SK-N-SH (cell line): ENCODE results near the gene GAS2L1. TPM values are rescaled to one million over a fixed set of nuclear protein-coding genes. Genes with fewer than 3 reads are reported as not detected.

Source experiments
- CTCF ChIA-PET: fragments of 300-600, 350-600 bp; formaldehyde crosslinking; extraction: SDS; loops from one replicate; lab custom pipeline; 2021; lab: Yijun Ruan, JAX
- POLR2A ChIA-PET: fragments of 350-600 bp; sonication (Branson Sonifier 250); formaldehyde crosslinking; extraction: SDS; loops from one replicate; lab custom pipeline; 2020; ENCODE audit warnings: antibody characterized with exemption, inconsistent platforms; lab: Yijun Ruan, JAX
- DNase-seq: peaks from one replicate; pipeline ENCODE4 v3.0.0; 2012
- H2AFZ ChIP-seq: fragments of 200-600 bp; sonication (generic); 2 replicates; pipeline ENCODE4 v1.8.1; 2016; ENCODE audit warnings: antibody characterized with exemption, mild to moderate bottlenecking, low read depth
- H3F3A ChIP-seq: fragments of 200-600 bp; sonication (generic); replicated peaks from 2 replicates; pipeline ENCODE3; 2016; ENCODE audit warnings: antibody characterized with exemption, mild to moderate bottlenecking; ENCODE audit not compliant: insufficient read depth
- H3K27ac ChIP-seq, 2 experiments: fragments of 200-500 bp in 1 of 2; fragments of 200-600 bp in 1 of 2; sonication (Bioruptor generic) in 1 of 2; sonication (generic), shearing (Covaris generic) in 1 of 2; 2 replicates each; pipeline versions ENCODE4 v1.5.1 to v1.6.1; 2014 to 2016; ENCODE audit warnings: low read depth in 2 of 2, inconsistent platforms in 1 of 2, low read length in 1 of 2, mild to moderate bottlenecking in 1 of 2, mixed read lengths in 1 of 2
- H3K27me3 ChIP-seq: fragments of 200-600 bp; sonication (generic), shearing (Covaris generic); 2 replicates; pipeline ENCODE4 v1.6.1; 2016; ENCODE audit warnings: mixed run types; ENCODE audit not compliant: insufficient read depth
- H3K36me3 ChIP-seq, 2 experiments: fragments of 200-500 bp in 1 of 2; fragments of 200-600 bp in 1 of 2; sonication (Bioruptor generic) in 1 of 2; sonication (generic) in 1 of 2; replicated peaks in 1 of 2; 2 replicates each; pipeline versions ENCODE3 to v1.5.1; 2014 to 2016; ENCODE audit warnings: low read length in 1 of 2, mild to moderate bottlenecking in 1 of 2; ENCODE audit not compliant: insufficient read depth in 2 of 2, control insufficient read depth in 1 of 2
- H3K4me1 ChIP-seq, 2 experiments: fragments of 200-500 bp in 1 of 2; fragments of 200-600 bp in 1 of 2; sonication (Bioruptor generic) in 1 of 2; sonication (generic), shearing (Covaris generic) in 1 of 2; 2 replicates each; pipeline versions ENCODE4 v1.5.1 to v1.6.1; 2014 to 2016; ENCODE audit warnings: low read depth in 1 of 2, low read length in 1 of 2, mixed run types in 1 of 2; ENCODE audit not compliant: insufficient read depth in 2 of 2, control insufficient read depth in 1 of 2
- H3K4me2 ChIP-seq: fragments of 200-600 bp; sonication (generic), shearing (Covaris generic); 2 replicates; pipeline ENCODE4 v1.6.1; 2017; ENCODE audit warnings: mixed run types
- H3K4me3 ChIP-seq, 2 experiments: fragments of 200-500 bp in 1 of 2; fragments of 200-600 bp in 1 of 2; sonication (Bioruptor generic) in 1 of 2; sonication (generic), shearing (Covaris generic) in 1 of 2; 2 replicates each; pipeline versions ENCODE4 v1.5.1 to v1.8.1; 2014 to 2016; ENCODE audit warnings: low read depth in 2 of 2, inconsistent platforms in 1 of 2, low read length in 1 of 2, mild to moderate bottlenecking in 1 of 2, mixed read lengths in 1 of 2, moderate library complexity in 1 of 2
- H3K79me2 ChIP-seq: fragments of 200-600 bp; sonication (generic); 2 replicates; pipeline ENCODE4 v1.8.1; 2017; ENCODE audit warnings: mild to moderate bottlenecking; ENCODE audit not compliant: insufficient read depth
- H3K9ac ChIP-seq: fragments of 200-600 bp; sonication (generic); 2 replicates; pipeline ENCODE4 v1.6.1; 2017; ENCODE audit warnings: mixed run types
- H3K9me2 ChIP-seq: fragments of 200-600 bp; sonication (generic); 2 replicates; pipeline ENCODE4 v1.6.1; 2017; ENCODE audit warnings: mixed run types
- H3K9me3 ChIP-seq: fragments of 200-600 bp; sonication (generic); 2 replicates; pipeline ENCODE4 v1.6.1; 2017; ENCODE audit warnings: mixed run types, mild to moderate bottlenecking, moderate library complexity
- H4K20me1 ChIP-seq: fragments of 200-600 bp; sonication (generic); 2 replicates; pipeline ENCODE4 v1.6.1; 2017; ENCODE audit warnings: mild to moderate bottlenecking, mixed run types; ENCODE audit not compliant: insufficient read depth
- CHD2 ChIP-seq: fragments of 150-350 bp; IDR thresholded peaks from 2 replicates; pipeline ENCODE4 v1.6.1; 2018; ENCODE audit warnings: low read length; ENCODE audit not compliant: partially characterized antibody
- CTCF ChIP-seq: fragments of 200-600 bp; sonication (generic); IDR thresholded peaks from 2 replicates; pipeline ENCODE4 v1.6.1; 2017; ENCODE audit warnings: antibody characterized with exemption, mild to moderate bottlenecking, moderate library complexity
- ELF1 ChIP-seq: IDR thresholded peaks from 2 replicates; pipeline ENCODE4 v1.4.0; 2012
- FOSL2 ChIP-seq: IDR thresholded peaks from 2 replicates; pipeline ENCODE4 v1.4.0; 2012; ENCODE audit warnings: low read depth, mild to moderate bottlenecking, moderate library complexity, borderline replicate concordance
- FOXM1 ChIP-seq: IDR thresholded peaks from 2 replicates; pipeline ENCODE4 v1.4.0; 2012; ENCODE audit warnings: low read depth, mild to moderate bottlenecking
- JUND ChIP-seq: IDR thresholded peaks from 2 replicates; pipeline ENCODE4 v1.4.0; 2012
- MXI1 ChIP-seq: IDR thresholded peaks from 2 replicates; pipeline ENCODE4 v1.6.1; 2012; ENCODE audit warnings: mild to moderate bottlenecking, low read depth, low read length, improper control_type of control experiment
- NRF1 ChIP-seq: IDR thresholded peaks from 2 replicates; pipeline ENCODE4 v1.6.1; 2012; ENCODE audit warnings: low read depth, mild to moderate bottlenecking, low read length
- POLR2AphosphoS5 ChIP-seq: IDR thresholded peaks from 2 replicates; pipeline ENCODE4 v1.6.1; 2012; ENCODE audit warnings: low read depth, low read length
- RAD21 ChIP-seq: IDR thresholded peaks from 2 replicates; pipeline ENCODE4 v1.6.1; 2012; ENCODE audit warnings: mild to moderate bottlenecking, low read length
- RCOR1 ChIP-seq: fragments of 150-350 bp; IDR thresholded peaks from 2 replicates; pipeline ENCODE4 v1.6.1; 2017; ENCODE audit warnings: antibody characterized with exemption, low read length
- SIN3A ChIP-seq: IDR thresholded peaks from 2 replicates; pipeline ENCODE4 v1.6.1; 2012; ENCODE audit warnings: low read depth, mild to moderate bottlenecking, low read length, moderate library complexity, borderline replicate concordance
- TEAD4 ChIP-seq: IDR thresholded peaks from 2 replicates; pipeline ENCODE4 v1.4.0; 2012; ENCODE audit warnings: mild to moderate bottlenecking, borderline replicate concordance; ENCODE audit not compliant: insufficient read depth
- WGBS: methylation state at CpG from one replicate; pipeline ENCODE4 v1.1.6; 2017; ENCODE audit warnings: low lambda C conversion rate; 5-methylcytosine and 5-hydroxymethylcytosine counted together
- polyA plus RNA-seq, 3 experiments: library from polyadenylated mRNA; depleted of rRNA; stranded (reverse); fragments of >200 nt; gene quantifications; 2 replicates each; pipeline ENCODE4 v1.2.3, GENCODE V29; 2012
- TF ChIP-seq, protein P1 (sequence below): IDR thresholded peaks from 2 replicates; pipeline ENCODE4 v1.4.0; 2012; ENCODE audit warnings: low read depth
- TF ChIP-seq, protein P2 (sequence below): fragments of 150-350 bp; IDR thresholded peaks from 2 replicates; pipeline ENCODE4 v1.6.1; 2016; ENCODE audit warnings: mild to moderate bottlenecking, low read depth, low read length
- TF ChIP-seq, protein P3 (sequence below): IDR thresholded peaks from 2 replicates; pipeline ENCODE4; 2012
- TF ChIP-seq, protein P4 (sequence below): fragments of 150-350 bp; IDR thresholded peaks from 2 replicates; pipeline ENCODE4 v1.6.1; 2017; ENCODE audit warnings: antibody characterized with exemption, low read length, low read depth, borderline replicate concordance
- TF ChIP-seq, protein P5 (sequence below): IDR thresholded peaks from 2 replicates; pipeline ENCODE4 v1.4.0; 2012; ENCODE audit warnings: low read depth, borderline replicate concordance

The GAS2L1 gene
- polyA plus RNA-seq, 1 of the 3 experiments (the other 2 are of a cell fraction) = 21.8 TPM

DNA sequence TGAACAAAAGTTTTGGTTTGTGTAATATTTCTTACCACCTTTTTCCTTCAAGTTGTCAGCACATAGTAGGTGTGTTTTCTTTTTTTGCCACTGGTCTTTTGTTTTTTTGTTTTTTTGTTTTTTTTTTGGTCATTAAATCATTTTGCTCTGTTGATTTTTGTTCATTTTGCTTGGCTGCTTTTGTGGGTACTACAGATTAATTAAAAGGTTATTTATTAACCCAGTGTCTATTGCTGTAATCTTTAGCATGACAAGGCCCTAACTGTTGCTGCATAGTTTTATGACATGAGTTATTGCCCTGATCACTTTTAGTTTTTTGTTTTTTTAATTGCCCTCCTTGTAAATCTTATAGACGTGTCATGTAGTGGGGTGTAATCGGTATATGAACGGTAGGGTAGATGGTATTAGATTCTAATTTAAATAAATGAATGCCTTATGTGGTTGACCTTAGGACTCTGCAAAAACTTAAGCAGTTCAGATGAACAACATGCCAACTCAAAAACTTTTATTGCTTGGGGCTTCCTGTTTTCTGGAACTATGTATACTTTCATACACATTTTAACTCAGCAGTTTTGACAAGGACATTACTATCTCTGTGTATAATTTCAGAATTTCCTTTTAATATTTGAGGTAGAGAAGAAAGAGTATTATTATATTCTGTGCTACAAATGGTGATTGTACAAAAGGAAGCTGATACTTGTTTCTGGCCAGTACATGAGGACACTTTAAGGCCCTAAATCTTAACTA is 30.5 kb upstream of the GAS2L1 start:
- no peaks in the 10 kb centered on the region for H3K27me3 ChIP-seq
- peaks cover 8 to 14% of the 10 kb centered on the region in 2 experiments; a peak in 3 of 4 replicates for H3K4me1 ChIP-seq
- no peak for DNase-seq
- H3F3A ChIP-seq = peaks cover 12% of the 10 kb centered on the region
- H3K36me3 ChIP-seq = peaks cover 81 to 97% of the 10 kb centered on the region in 2 experiments
- H4K20me1 ChIP-seq = peaks cover 99% of the 10 kb centered on the region
- TF ChIP-seq CTCF = no peak
- no peak for TF ChIP-seq NRF1
- TF ChIP-seq RCOR1 = no peak
- TF ChIP-seq, protein P1, sequence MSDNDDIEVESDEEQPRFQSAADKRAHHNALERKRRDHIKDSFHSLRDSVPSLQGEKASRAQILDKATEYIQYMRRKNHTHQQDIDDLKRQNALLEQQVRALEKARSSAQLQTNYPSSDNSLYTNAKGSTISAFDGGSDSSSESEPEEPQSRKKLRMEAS = no peak
- no peak for TF ChIP-seq SIN3A
- TF ChIP-seq FOSL2 = no peak
- TF ChIP-seq, protein P2, sequence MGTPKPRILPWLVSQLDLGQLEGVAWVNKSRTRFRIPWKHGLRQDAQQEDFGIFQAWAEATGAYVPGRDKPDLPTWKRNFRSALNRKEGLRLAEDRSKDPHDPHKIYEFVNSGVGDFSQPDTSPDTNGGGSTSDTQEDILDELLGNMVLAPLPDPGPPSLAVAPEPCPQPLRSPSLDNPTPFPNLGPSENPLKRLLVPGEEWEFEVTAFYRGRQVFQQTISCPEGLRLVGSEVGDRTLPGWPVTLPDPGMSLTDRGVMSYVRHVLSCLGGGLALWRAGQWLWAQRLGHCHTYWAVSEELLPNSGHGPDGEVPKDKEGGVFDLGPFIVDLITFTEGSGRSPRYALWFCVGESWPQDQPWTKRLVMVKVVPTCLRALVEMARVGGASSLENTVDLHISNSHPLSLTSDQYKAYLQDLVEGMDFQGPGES = no peak
- TF ChIP-seq ELF1 = no peak
- TF ChIP-seq TEAD4 = no peak
- TF ChIP-seq RAD21 = no peak
- TF ChIP-seq JUND = no peak
- TF ChIP-seq MXI1 = no peak
- TF ChIP-seq CHD2 = no peak
- TF ChIP-seq, protein P3, sequence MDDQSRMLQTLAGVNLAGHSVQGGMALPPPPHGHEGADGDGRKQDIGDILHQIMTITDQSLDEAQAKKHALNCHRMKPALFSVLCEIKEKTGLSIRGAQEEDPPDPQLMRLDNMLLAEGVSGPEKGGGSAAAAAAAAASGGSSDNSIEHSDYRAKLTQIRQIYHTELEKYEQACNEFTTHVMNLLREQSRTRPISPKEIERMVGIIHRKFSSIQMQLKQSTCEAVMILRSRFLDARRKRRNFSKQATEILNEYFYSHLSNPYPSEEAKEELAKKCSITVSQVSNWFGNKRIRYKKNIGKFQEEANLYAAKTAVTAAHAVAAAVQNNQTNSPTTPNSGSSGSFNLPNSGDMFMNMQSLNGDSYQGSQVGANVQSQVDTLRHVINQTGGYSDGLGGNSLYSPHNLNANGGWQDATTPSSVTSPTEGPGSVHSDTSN = no peak
- TF ChIP-seq, protein P4, sequence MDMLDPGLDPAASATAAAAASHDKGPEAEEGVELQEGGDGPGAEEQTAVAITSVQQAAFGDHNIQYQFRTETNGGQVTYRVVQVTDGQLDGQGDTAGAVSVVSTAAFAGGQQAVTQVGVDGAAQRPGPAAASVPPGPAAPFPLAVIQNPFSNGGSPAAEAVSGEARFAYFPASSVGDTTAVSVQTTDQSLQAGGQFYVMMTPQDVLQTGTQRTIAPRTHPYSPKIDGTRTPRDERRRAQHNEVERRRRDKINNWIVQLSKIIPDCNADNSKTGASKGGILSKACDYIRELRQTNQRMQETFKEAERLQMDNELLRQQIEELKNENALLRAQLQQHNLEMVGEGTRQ = no peak
- TF ChIP-seq, protein P5, sequence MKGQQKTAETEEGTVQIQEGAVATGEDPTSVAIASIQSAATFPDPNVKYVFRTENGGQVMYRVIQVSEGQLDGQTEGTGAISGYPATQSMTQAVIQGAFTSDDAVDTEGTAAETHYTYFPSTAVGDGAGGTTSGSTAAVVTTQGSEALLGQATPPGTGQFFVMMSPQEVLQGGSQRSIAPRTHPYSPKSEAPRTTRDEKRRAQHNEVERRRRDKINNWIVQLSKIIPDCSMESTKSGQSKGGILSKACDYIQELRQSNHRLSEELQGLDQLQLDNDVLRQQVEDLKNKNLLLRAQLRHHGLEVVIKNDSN = no peak
- TF ChIP-seq FOXM1 = no peak
- no peak for TF ChIP-seq POLR2AphosphoS5
- TF ChIP-seq, all 33 proteins: peak for 0
- ChIA-PET POLR2A (no interaction called here), CTCF (interaction anchor here (0.6 to 2.1 kb wide), 3 partner anchors 28 to 38 kb away, joined by 3 to 7 read pairs (median 4); no protein-coding TSS in a partner anchor)
- H3K4me3 ChIP-seq = no peak overlapping the region
- H3K4me2 ChIP-seq = no peak overlapping the region
- WGBS = 88% methylated on average over 3 of the region's 3 CpGs
- no peaks in the 10 kb centered on the region for H3K9me3 ChIP-seq
- no peak overlapping the region for H3K27ac ChIP-seq
- H3K9ac ChIP-seq = no peak overlapping the region
- no peaks in the 10 kb centered on the region for H3K9me2 ChIP-seq
- H2AFZ ChIP-seq = no peak overlapping the region
- peaks cover 100% of the 10 kb centered on the region for H3K79me2 ChIP-seq
